GM19463 (cell line): ENCODE measurements around the gene SIGMAR1.

Source experiments
- ATAC-seq: cut with Tn5 transposase; IDR thresholded peaks from one replicate; pipeline ENCODE4 v1.9.1; 2021; ENCODE audit warnings: mild to moderate bottlenecking, moderate library complexity; ENCODE audit not compliant: unreplicated experiment

Gene SIGMAR1

GRCh38 chr9:34606190-34606589, 31.4 kb downstream of the SIGMAR1 start:
- ATAC-seq, result no peak

- ATAC-seq, result no peak
These were observed 33.9 kb downstream of the SIGMAR1 start for GRCh38 chr9:34603610-34604231.

GRCh38 chr9:34601937-34602573, 35.5 kb downstream of the SIGMAR1 start:
- no peak for ATAC-seq

- ATAC-seq, result no peak
These were observed 36.7 kb downstream of the SIGMAR1 start for GRCh38 chr9:34600908-34601307.

GRCh38 chr9:34599546-34599945, 38.0 kb downstream of the SIGMAR1 start:
- no peak for ATAC-seq

GRCh38 chr9:34594177-34594576, 43.4 kb downstream of the SIGMAR1 start:
- no peak for ATAC-seq

- no peak for ATAC-seq
These were observed 44.5 kb downstream of the SIGMAR1 start for GRCh38 chr9:34592895-34593601.

GRCh38 chr9:34591917-34592866, 45.4 kb downstream of the SIGMAR1 start:
- no peak for ATAC-seq

GRCh38 chr9:34591248-34591916, 46.2 kb downstream of the SIGMAR1 start:
- peak; percentile 68 for ATAC-seq

GRCh38 chr9:34590381-34591247, 47.0 kb downstream of the SIGMAR1 start:
- ATAC-seq, result no peak

- no peak for ATAC-seq
These were observed 47.8 kb downstream of the SIGMAR1 start, which contains the start of gene CNTFR for GRCh38 chr9:34589636-34590380. Gene CNTFR, minus strand, starts transcription at chr9:34589724. Its CDS starts 20,743 bp downstream, at chr9:34568981.

- ATAC-seq, result no peak
These were observed 48.6 kb downstream of the SIGMAR1 start for GRCh38 chr9:34588671-34589635.

- no peak for ATAC-seq
These were observed 50.3 kb downstream of the SIGMAR1 start for GRCh38 chr9:34587271-34587670.

- no peak for ATAC-seq
These were observed 51.5 kb downstream of the SIGMAR1 start for GRCh38 chr9:34585946-34586669.

- no peak for ATAC-seq
These were observed 52.6 kb downstream of the SIGMAR1 start for GRCh38 chr9:34584970-34585369.
